K562 (cell line): ENCODE measurements around the gene NBR1. TPM values are rescaled to one million over a fixed set of nuclear protein-coding genes. Genes with fewer than 3 reads are reported as not detected.

Source experiments
- CEBPG ChIP-seq, 3 experiments: fragments of 200-800 bp in 1 of 3; sonication (Bioruptor generic) in 1 of 3; sonication (generic) in 1 of 3; formaldehyde crosslinking in 1 of 3; IDR thresholded peaks in 2 of 3; conservative IDR thresholded peaks in 1 of 3; 2 replicates each; pipeline versions ENCODE4 v1.6.1 to v1.8.0; 2016 to 2022; ENCODE audit warnings: missing compliant biosample characterization in 2 of 3, missing genetic modification characterization in 2 of 3, mild to moderate bottlenecking in 1 of 3, missing genetic modification reagents in 1 of 3
- CUX1 ChIP-seq: fragments of 200-800 bp; sonication (Bioruptor generic); IDR thresholded peaks from 2 replicates; pipeline ENCODE4 v1.6.1; 2016; ENCODE audit warnings: missing genetic modification characterization, missing compliant biosample characterization
- GABPB1 ChIP-seq: sonication (generic); formaldehyde crosslinking; IDR thresholded peaks from 2 replicates; pipeline ENCODE4 v1.8.0; 2022; ENCODE audit warnings: mild to moderate bottlenecking, missing genetic modification reagents
- GMEB1 ChIP-seq: fragments of 250-450 bp; sonication (Bioruptor Pico); IDR thresholded peaks from 2 replicates; pipeline ENCODE4 v1.4.0; 2020; ENCODE audit warnings: mild to moderate bottlenecking
- SMARCA5 ChIP-seq: fragments of 450-650 bp; IDR thresholded peaks from 2 replicates; pipeline ENCODE4 v1.6.1; 2016
- VEZF1 ChIP-seq: fragments of 200-800 bp; sonication (Bioruptor generic); IDR thresholded peaks from 2 replicates; pipeline ENCODE4 v1.6.1; 2017; ENCODE audit warnings: missing genetic modification characterization, missing compliant biosample characterization
- ZNF41 ChIP-seq: fragments of 250-450 bp; sonication (Bioruptor Pico); conservative IDR thresholded peaks from 2 replicates; pipeline ENCODE4 v1.4.0; 2020; ENCODE audit warnings: mild to moderate bottlenecking
- ZNF507 ChIP-seq: conservative IDR thresholded peaks from 2 replicates; pipeline ENCODE4 v1.6.1; 2017; ENCODE audit warnings: missing genetic modification characterization, missing compliant biosample characterization
- ZNF644 ChIP-seq: fragments of 200-800 bp; sonication (Bioruptor generic); IDR thresholded peaks from 2 replicates; pipeline ENCODE4 v1.6.1; 2016; ENCODE audit warnings: low read depth, missing genetic modification characterization, missing compliant biosample characterization
- ZNF79 ChIP-seq: fragments of 250-450 bp; sonication (Bioruptor Pico); IDR thresholded peaks from 2 replicates; pipeline ENCODE4 v1.4.0; 2020; ENCODE audit warnings: low read depth, mild to moderate bottlenecking, moderate library complexity
- polyA plus RNA-seq, 8 experiments: library from polyadenylated mRNA; depleted of rRNA in 4 of 8; stranded (reverse) in 5 of 8; unstranded in 3 of 8; fragments of >200 nt; fragmentation: Nextera tagmentation in 2 of 8; fragmentation: Illumina TruSeq in 1 of 8; extraction: Ambion mirVana in 2 of 8; extraction: Trizol in 1 of 8; gene quantifications; 2 replicates each; pipeline versions ENCODE4 v1.2.1 to v1.2.3, GENCODE V29; 2011 to 2014; ENCODE audit warnings: inconsistent platforms in 1 of 8, missing spikeins in 1 of 8
- total RNA-seq, 7 experiments: library from RNA; depleted of rRNA in 6 of 7; stranded (reverse); fragments of >200 nt in 6 of 7; fragmentation: Illumina TruSeq in 2 of 7; extraction: Trizol in 2 of 7; gene quantifications; 2 replicates each; pipeline versions ENCODE4 v1.2.1 to v1.2.3, GENCODE V29; 2011 to 2021; ENCODE audit warnings: low replicate concordance in 1 of 7
- TF ChIP-seq, protein P1 (sequence below), 2 experiments: fragments of 150-350 bp in 1 of 2; IDR thresholded peaks; 2 replicates each; pipeline ENCODE4 v1.6.1; 2012 to 2016; ENCODE audit warnings: low read depth in 2 of 2, low read length in 2 of 2, mild to moderate bottlenecking in 1 of 2, moderate library complexity in 1 of 2
- TF ChIP-seq, protein P2 (sequence below): fragments of 450-650 bp; IDR thresholded peaks from 2 replicates; pipeline ENCODE4 v1.6.1; 2016

NBR1 gene
- total and polyA plus RNA-seq, 9 of the 15 experiments (the other 6 are each of a cell fraction or from before 2014, with no cell fraction given) = 4.2 to 70.1 (median 39.9) TPM

GRCh38 chr17:43125133-43125966 lies 45.7 kb upstream of the NBR1 start, which contains the start of gene BRCA1 (continued):
- peak; percentile 62; the same call in 1 of the 2 replicates for TF ChIP-seq ZNF644
- no peak for TF ChIP-seq ZNF507 (tag)
- peak; percentile 60 for TF ChIP-seq VEZF1 (CRISPR knock-in tag)
- no peak for TF ChIP-seq CUX1
- TF ChIP-seq, protein P1, sequence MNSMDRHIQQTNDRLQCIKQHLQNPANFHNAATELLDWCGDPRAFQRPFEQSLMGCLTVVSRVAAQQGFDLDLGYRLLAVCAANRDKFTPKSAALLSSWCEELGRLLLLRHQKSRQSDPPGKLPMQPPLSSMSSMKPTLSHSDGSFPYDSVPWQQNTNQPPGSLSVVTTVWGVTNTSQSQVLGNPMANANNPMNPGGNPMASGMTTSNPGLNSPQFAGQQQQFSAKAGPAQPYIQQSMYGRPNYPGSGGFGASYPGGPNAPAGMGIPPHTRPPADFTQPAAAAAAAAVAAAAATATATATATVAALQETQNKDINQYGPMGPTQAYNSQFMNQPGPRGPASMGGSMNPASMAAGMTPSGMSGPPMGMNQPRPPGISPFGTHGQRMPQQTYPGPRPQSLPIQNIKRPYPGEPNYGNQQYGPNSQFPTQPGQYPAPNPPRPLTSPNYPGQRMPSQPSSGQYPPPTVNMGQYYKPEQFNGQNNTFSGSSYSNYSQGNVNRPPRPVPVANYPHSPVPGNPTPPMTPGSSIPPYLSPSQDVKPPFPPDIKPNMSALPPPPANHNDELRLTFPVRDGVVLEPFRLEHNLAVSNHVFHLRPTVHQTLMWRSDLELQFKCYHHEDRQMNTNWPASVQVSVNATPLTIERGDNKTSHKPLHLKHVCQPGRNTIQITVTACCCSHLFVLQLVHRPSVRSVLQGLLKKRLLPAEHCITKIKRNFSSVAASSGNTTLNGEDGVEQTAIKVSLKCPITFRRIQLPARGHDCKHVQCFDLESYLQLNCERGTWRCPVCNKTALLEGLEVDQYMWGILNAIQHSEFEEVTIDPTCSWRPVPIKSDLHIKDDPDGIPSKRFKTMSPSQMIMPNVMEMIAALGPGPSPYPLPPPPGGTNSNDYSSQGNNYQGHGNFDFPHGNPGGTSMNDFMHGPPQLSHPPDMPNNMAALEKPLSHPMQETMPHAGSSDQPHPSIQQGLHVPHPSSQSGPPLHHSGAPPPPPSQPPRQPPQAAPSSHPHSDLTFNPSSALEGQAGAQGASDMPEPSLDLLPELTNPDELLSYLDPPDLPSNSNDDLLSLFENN (IDR thresholded peaks at IDR 0.05; ENCODE audit: low read depth in 2 of 2, low read length in 2 of 2) = peak; percentile 4 to 15; a peak in 1 of 4 replicates
- TF ChIP-seq GABPB1 (CRISPR knock-in tag) = 0 out of 2 replicates have a peak, but pooled peaks have one; percentile 28
- peak; percentile 21; the same call in 1 of the 2 replicates for TF ChIP-seq GMEB1
- TF ChIP-seq CEBPG (CRISPR knock-in tag; IDR thresholded peaks at IDR 0.05) = peak; percentile 98
- TF ChIP-seq CEBPG (tag; conservative IDR thresholded peaks at IDR 0.05 in 1 of 2, IDR thresholded peaks at IDR 0.05 in 1 of 2) = peak; percentile 99
- no peak for TF ChIP-seq ZNF79 (CRISPR knock-in tag)
- no peak for TF ChIP-seq ZNF41 (CRISPR knock-in tag)
- TF ChIP-seq, protein P2, sequence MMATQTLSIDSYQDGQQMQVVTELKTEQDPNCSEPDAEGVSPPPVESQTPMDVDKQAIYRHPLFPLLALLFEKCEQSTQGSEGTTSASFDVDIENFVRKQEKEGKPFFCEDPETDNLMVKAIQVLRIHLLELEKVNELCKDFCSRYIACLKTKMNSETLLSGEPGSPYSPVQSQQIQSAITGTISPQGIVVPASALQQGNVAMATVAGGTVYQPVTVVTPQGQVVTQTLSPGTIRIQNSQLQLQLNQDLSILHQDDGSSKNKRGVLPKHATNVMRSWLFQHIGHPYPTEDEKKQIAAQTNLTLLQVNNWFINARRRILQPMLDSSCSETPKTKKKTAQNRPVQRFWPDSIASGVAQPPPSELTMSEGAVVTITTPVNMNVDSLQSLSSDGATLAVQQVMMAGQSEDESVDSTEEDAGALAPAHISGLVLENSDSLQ = peak; percentile 59
- no peak for TF ChIP-seq SMARCA5
